OCI-LY1 (cell line): ENCODE measurements around the gene ABR.

Experiments
- H2AFZ ChIP-seq: fragments of 200-600 bp; sonication (generic), shearing (Covaris generic); 2 replicates; pipeline ENCODE4 v1.6.0; 2014; ENCODE audit warnings: antibody characterized with exemption, mild to moderate bottlenecking, low read length
- H3F3A ChIP-seq: fragments of 200-600 bp; sonication (generic), shearing (Covaris generic); 2 replicates; pipeline ENCODE4 v1.6.0; 2014; ENCODE audit warnings: mild to moderate bottlenecking, antibody characterized with exemption, low read length, moderate library complexity; ENCODE audit not compliant: insufficient read depth
- H3K27ac ChIP-seq: fragments of 200-600 bp; sonication (generic); 2 replicates; pipeline ENCODE4 v1.5.1; 2014; ENCODE audit warnings: low read length, mixed run types, mild to moderate bottlenecking, low read depth; ENCODE audit not compliant: poor library complexity, severe bottlenecking
- H3K27me3 ChIP-seq: fragments of 200-600 bp; sonication (generic); 2 replicates; pipeline ENCODE4 v1.6.0; 2014; ENCODE audit warnings: antibody characterized with exemption, mild to moderate bottlenecking, low read length, moderate library complexity; ENCODE audit not compliant: insufficient read depth
- H3K36me3 ChIP-seq: fragments of 200-600 bp; sonication (generic); 2 replicates; pipeline ENCODE4 v1.6.1; 2014; ENCODE audit warnings: mild to moderate bottlenecking, antibody characterized with exemption, low read length, moderate library complexity, mixed read lengths; ENCODE audit not compliant: insufficient read depth
- H3K4me1 ChIP-seq: fragments of 200-600 bp; sonication (generic); 2 replicates; pipeline ENCODE4 v1.5.1; 2014; ENCODE audit warnings: mild to moderate bottlenecking, low read length, moderate library complexity; ENCODE audit not compliant: insufficient read depth, severe bottlenecking
- H3K4me2 ChIP-seq: fragments of 200-600 bp; sonication (generic), shearing (Covaris generic); 2 replicates; pipeline ENCODE4 v1.6.1; 2014; ENCODE audit warnings: low read length
- H3K4me3 ChIP-seq: fragments of 200-600 bp; sonication (generic); 2 replicates; pipeline ENCODE4 v1.5.1; 2014; ENCODE audit warnings: low read length, low read depth, mild to moderate bottlenecking, mixed read lengths; ENCODE audit not compliant: poor library complexity, severe bottlenecking
- H3K79me2 ChIP-seq: fragments of 200-600 bp; shearing (Covaris generic); 2 replicates; pipeline ENCODE4 v1.6.1; 2016; ENCODE audit warnings: mixed run types, low read length, mixed read lengths; ENCODE audit not compliant: insufficient read depth
- H3K9ac ChIP-seq: fragments of 200-600 bp; sonication (generic), shearing (Covaris generic); 2 replicates; pipeline ENCODE4 v1.6.1; 2014; ENCODE audit warnings: mild to moderate bottlenecking, low read length, mixed read lengths
- H3K9me2 ChIP-seq: fragments of 200-600 bp; sonication (generic), shearing (Covaris generic); 2 replicates; pipeline ENCODE4 v1.6.1; 2014; ENCODE audit warnings: low read depth, mild to moderate bottlenecking, low read length, mixed read lengths
- H3K9me3 ChIP-seq: fragments of 200-600 bp; shearing (Covaris generic); 2 replicates; pipeline ENCODE4 v1.6.1; 2014; ENCODE audit warnings: low read length, mixed read lengths
- H4K20me1 ChIP-seq: fragments of 200-600 bp; sonication (generic), shearing (Covaris generic); 2 replicates; pipeline ENCODE4 v1.6.0; 2016; ENCODE audit warnings: mild to moderate bottlenecking, low read length; ENCODE audit not compliant: insufficient read depth
- EZH2 ChIP-seq: fragments of 200-600 bp; sonication (generic), shearing (Covaris generic); IDR thresholded peaks from 2 replicates; pipeline ENCODE4 v1.8.0; 2017; ENCODE audit warnings: borderline replicate concordance, mixed run types, mild to moderate bottlenecking, antibody characterized with exemption, low read length, moderate library complexity, mixed read lengths
- TF ChIP-seq, protein P1 (sequence below): fragments of 200-600 bp; sonication (generic), shearing (Covaris generic); IDR thresholded peaks from 2 replicates; pipeline ENCODE4 v1.5.1; 2017; ENCODE audit warnings: mild to moderate bottlenecking, antibody characterized with exemption, low read length, moderate library complexity, mixed read lengths

ABR gene

DNA sequence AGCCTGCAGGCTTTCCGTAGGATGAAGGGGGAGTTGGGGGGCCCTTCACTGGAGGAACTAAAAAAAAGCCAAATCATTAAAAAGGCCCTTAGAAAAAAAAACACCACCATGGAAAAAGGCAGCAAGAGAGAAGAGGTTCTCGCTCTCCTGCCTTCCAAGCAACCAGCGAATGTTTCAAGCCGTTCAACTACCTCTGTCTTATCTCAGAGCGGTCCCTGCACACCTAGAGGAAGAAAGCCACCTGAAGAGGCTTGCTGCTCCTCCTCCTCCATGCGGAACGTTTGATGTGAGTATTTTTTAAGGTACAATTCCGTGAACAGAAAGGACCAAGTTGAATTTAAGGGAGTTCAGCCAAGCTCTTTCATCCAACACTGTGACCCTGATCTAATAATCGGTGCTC, 209.4 kb downstream of the ABR start:
- no peak overlapping the region for H3K4me2 ChIP-seq
- H3K27me3 ChIP-seq: no peaks in the 10 kb centered on the region; the same call in 1 of the 2 replicates
- no peak overlapping the region for H3K27ac ChIP-seq
- no peaks in the 10 kb centered on the region for H3K79me2 ChIP-seq
- no peaks in the 10 kb centered on the region for H3K9me2 ChIP-seq
- H3F3A ChIP-seq: no peaks in the 10 kb centered on the region
- no peaks in the 10 kb centered on the region for H3K9me3 ChIP-seq
- H3K9ac ChIP-seq: no peak overlapping the region
- no peaks in the 10 kb centered on the region for H4K20me1 ChIP-seq
- no peak overlapping the region for H3K4me3 ChIP-seq
- TF ChIP-seq, protein P1, sequence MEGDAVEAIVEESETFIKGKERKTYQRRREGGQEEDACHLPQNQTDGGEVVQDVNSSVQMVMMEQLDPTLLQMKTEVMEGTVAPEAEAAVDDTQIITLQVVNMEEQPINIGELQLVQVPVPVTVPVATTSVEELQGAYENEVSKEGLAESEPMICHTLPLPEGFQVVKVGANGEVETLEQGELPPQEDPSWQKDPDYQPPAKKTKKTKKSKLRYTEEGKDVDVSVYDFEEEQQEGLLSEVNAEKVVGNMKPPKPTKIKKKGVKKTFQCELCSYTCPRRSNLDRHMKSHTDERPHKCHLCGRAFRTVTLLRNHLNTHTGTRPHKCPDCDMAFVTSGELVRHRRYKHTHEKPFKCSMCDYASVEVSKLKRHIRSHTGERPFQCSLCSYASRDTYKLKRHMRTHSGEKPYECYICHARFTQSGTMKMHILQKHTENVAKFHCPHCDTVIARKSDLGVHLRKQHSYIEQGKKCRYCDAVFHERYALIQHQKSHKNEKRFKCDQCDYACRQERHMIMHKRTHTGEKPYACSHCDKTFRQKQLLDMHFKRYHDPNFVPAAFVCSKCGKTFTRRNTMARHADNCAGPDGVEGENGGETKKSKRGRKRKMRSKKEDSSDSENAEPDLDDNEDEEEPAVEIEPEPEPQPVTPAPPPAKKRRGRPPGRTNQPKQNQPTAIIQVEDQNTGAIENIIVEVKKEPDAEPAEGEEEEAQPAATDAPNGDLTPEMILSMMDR: no peak
- no peak for TF ChIP-seq EZH2
- no peaks in the 10 kb centered on the region for H3K36me3 ChIP-seq
- no peak overlapping the region for H2AFZ ChIP-seq
- H3K4me1 ChIP-seq: no peaks in the 10 kb centered on the region

DNA sequence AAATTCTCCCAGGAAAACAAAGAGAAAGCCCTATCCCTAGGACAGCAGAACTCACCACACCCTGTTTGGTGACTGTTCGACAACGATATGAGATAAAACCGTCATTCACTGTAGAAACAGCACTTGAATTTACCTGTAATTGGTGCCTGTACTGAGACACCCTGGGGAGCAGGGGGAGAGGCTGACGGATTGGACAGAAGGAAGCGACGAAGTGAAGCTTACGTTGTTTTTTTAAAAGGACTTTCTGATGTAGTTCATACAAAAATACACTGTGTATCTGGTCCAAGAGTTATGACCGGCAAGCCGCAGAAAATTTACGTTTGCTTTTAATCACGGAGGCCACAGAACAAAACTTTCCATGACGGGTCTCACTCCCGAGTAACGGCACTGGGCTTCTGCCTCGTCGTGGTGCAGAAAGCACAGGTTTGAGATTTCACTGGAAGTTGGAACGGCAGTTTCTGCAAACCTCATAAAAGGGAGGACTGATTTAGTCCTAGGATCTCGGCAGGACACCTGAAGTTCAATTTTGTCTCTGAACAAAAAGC, 209.9 kb downstream of the ABR start:
- H3K79me2 ChIP-seq: no peaks in the 10 kb centered on the region
- no peaks in the 10 kb centered on the region for H4K20me1 ChIP-seq
- H2AFZ ChIP-seq: no peak overlapping the region
- H3K27ac ChIP-seq: no peak overlapping the region
- H3K9me2 ChIP-seq: no peaks in the 10 kb centered on the region
- H3K36me3 ChIP-seq: no peaks in the 10 kb centered on the region
- H3K4me3 ChIP-seq: no peak overlapping the region
- TF ChIP-seq, protein P1: no peak
- TF ChIP-seq EZH2: no peak
- no peaks in the 10 kb centered on the region; the same call in 1 of the 2 replicates for H3K27me3 ChIP-seq
- no peaks in the 10 kb centered on the region for H3F3A ChIP-seq
- no peaks in the 10 kb centered on the region for H3K4me1 ChIP-seq
- H3K9me3 ChIP-seq: no peaks in the 10 kb centered on the region
- no peak overlapping the region for H3K4me2 ChIP-seq
- no peak overlapping the region for H3K9ac ChIP-seq

- Histone ChIP-seq H3K9me3 (no peaks in the 10 kb centered on the region), H3K9ac (no peak overlapping the region), H3K4me3 (no peak overlapping the region), H3F3A (no peaks in the 10 kb centered on the region), H2AFZ (no peak overlapping the region), H3K4me2 (no peak overlapping the region), H4K20me1 (no peaks in the 10 kb centered on the region), H3K27me3 (no peaks in the 10 kb centered on the region; the same call in 1 of the 2 replicates), H3K79me2 (no peaks in the 10 kb centered on the region), H3K4me1 (no peaks in the 10 kb centered on the region), H3K27ac (no peak overlapping the region), H3K36me3 (no peaks in the 10 kb centered on the region), H3K9me2 (no peaks in the 10 kb centered on the region)
- TF ChIP-seq, protein P1: no peak
- TF ChIP-seq EZH2: no peak
Observed at GRCh38 chr17:968812-969730, 210.7 kb downstream of the ABR start.
